Lower leg skin (tissue), 3 donors: ENCODE data around the gene CACYBP.

ENCODE experiments used
- POLR2A ChIP-seq, 2 donors: fragments of 450-650 bp; IDR thresholded peaks; one replicate each; pipeline ENCODE4 v1.6.1; 2016 to 2017; ENCODE audit warnings: antibody characterized with exemption in 2 of 2, mild to moderate bottlenecking in 1 of 2, moderate library complexity in 1 of 2
- TF ChIP-seq, protein P1 (sequence below), 3 donors: fragments of 450-650 bp; IDR thresholded peaks; one replicate each; pipeline ENCODE4 v1.5.1; 2016; ENCODE audit warnings: antibody characterized with exemption in 3 of 3, mild to moderate bottlenecking in 3 of 3, moderate library complexity in 2 of 3

DNA sequence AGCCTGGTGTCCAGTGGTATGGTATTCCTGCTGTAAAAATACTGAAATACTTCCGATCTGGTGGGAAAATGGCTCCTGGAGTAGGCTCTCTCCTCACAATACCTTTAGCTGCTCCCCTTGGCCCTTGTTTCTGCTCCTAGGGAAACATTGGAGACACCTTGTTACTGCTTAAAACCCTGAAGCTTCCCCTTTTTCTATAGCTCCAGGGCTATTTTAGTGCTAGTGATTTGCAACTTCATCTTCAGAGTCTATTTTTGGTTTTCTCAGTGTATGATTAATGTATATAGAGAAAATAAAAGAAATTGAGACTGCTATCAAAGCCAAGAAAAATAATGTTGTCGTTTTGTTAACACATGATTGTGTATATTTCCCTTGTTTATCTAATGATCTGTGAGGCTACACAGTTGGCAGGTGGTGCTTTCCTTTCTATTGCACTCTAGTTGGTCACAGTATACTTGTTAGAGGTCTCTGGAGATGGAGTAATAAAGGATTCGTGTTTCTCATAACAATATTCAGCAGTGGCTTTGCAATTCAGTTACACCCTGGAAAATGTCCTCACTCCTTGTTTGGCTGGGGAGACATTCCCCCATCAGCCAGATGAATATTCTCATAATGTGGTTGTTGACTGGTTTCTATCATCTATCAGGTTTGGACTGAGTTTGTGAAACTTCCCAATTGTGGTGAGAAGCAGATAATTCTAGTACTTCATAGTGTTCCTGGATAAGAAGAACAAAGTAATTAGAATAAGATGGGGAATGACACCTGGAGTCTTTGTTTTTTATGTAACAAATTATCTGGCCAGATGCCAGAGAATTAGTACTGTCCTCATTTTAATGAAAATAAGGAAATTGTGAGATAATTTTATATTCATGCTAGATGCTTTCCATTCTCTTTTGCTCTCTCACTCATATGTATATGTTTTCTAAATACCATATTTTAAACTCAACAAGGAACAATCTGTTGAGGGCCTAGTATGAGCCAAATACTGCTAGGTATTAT, 44.8 kb upstream of the CACYBP start:
- TF ChIP-seq, protein P1, sequence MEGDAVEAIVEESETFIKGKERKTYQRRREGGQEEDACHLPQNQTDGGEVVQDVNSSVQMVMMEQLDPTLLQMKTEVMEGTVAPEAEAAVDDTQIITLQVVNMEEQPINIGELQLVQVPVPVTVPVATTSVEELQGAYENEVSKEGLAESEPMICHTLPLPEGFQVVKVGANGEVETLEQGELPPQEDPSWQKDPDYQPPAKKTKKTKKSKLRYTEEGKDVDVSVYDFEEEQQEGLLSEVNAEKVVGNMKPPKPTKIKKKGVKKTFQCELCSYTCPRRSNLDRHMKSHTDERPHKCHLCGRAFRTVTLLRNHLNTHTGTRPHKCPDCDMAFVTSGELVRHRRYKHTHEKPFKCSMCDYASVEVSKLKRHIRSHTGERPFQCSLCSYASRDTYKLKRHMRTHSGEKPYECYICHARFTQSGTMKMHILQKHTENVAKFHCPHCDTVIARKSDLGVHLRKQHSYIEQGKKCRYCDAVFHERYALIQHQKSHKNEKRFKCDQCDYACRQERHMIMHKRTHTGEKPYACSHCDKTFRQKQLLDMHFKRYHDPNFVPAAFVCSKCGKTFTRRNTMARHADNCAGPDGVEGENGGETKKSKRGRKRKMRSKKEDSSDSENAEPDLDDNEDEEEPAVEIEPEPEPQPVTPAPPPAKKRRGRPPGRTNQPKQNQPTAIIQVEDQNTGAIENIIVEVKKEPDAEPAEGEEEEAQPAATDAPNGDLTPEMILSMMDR (IDR thresholded peaks at IDR 0.05): no peak
- TF ChIP-seq POLR2A (IDR thresholded peaks at IDR 0.05): no peak
